Cardiac muscle cell (in vitro differentiated cells and primary cell): ENCODE results near the gene IFT122. TPM values are rescaled to one million over a fixed set of nuclear protein-coding genes. Genes with fewer than 3 reads are reported as not detected.
A peak's percentile ranks its signal among the peaks of the same experiment; 100 is the strongest.
"Not testable (repeated sequence)": the region's sequence is repeated elsewhere in the genome, so short reads cannot be mapped to it uniquely, and the experiment has no call there.

Experiments
- DNase-seq, 2 donors: peaks; one replicate each; pipeline versions ENCODE4 v3.0.0 to v3.0.0-alpha.2; 2010 to 2017; ENCODE audit warnings: low read depth in 1 of 2, low spot score in 1 of 2
- H3K27ac ChIP-seq: fragments of 200-600 bp; sonication (generic); 2 replicates; pipeline ENCODE4 v1.5.1; 2016
- H3K27me3 ChIP-seq: fragments of 200-600 bp; sonication (generic); 2 replicates; pipeline ENCODE4 v1.6.0; 2016; ENCODE audit warnings: control low read depth
- H3K36me3 ChIP-seq: fragments of 200-600 bp; sonication (generic); 2 replicates; pipeline ENCODE4 v1.5.1; 2016; ENCODE audit warnings: control low read depth
- H3K4me1 ChIP-seq: fragments of 200-600 bp; sonication (generic); 2 replicates; pipeline ENCODE4 v1.8.1; 2017; ENCODE audit warnings: low read depth, mild to moderate bottlenecking, mixed run types
- H3K4me3 ChIP-seq: fragments of 200-600 bp; sonication (generic); 2 replicates; pipeline ENCODE4 v1.5.1; 2016; ENCODE audit warnings: mild to moderate bottlenecking
- H3K9me3 ChIP-seq: fragments of 200-600 bp; sonication (generic); 2 replicates; pipeline ENCODE4 v1.5.1; 2017; ENCODE audit warnings: low read depth, mild to moderate bottlenecking, control low read depth
- CTCF ChIP-seq: IDR thresholded peaks from 2 replicates; pipeline ENCODE4 v1.5.1; 2012; ENCODE audit warnings: low read depth, mild to moderate bottlenecking, low read length
- polyA plus RNA-seq: library from polyadenylated mRNA; unstranded; fragments of >200 nt; fragmentation: Nextera tagmentation; extraction: Ambion mirVana; gene quantifications from 2 replicates; pipeline ENCODE4 v1.2.1, GENCODE V29; 2016
- total RNA-seq: library from RNA; depleted of rRNA; stranded (reverse); fragments of >200 nt; gene quantifications from 2 replicates; pipeline ENCODE4 v1.2.3, GENCODE V29; 2016

Gene IFT122
- total and polyA plus RNA-seq, 2 experiments from 2014 or later = 21.9 to 31.5 TPM

- DNase-seq = peak; percentile 72 to 99
- TF ChIP-seq CTCF = no peak
- Histone ChIP-seq H3K27me3 (no peaks in the 10 kb centered on the region), H3K9me3 (no peaks in the 10 kb centered on the region), H3K36me3 (no peaks in the 10 kb centered on the region), H3K4me3 (no peak overlapping the region), H3K27ac (peak overlapping the region; percentile 85), H3K4me1 (peaks cover 27% of the 10 kb centered on the region)
Measured at GRCh38 chr3:129485721-129486663, 46.0 kb downstream of the IFT122 start.

DNA sequence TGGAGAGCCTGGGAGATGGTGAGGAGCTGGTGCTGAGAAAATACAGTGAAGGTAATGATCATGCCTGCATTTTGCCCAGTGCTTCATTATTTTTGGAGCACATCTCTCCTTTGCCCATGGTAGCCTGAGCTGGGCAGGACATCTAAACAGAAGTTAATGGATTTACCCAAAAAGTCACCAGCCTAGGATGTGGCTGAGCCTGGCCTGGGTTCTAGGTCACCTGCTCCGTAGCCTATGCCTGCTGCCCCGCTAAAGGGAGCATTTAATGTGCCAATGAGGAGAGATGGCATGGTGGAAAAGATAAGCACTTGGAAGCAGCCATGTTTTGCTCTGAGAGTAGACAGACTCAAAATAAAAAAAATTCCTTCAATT, 46.6 kb downstream of the IFT122 start:
- no peaks in the 10 kb centered on the region for H3K36me3 ChIP-seq
- peaks cover 25% of the 10 kb centered on the region for H3K4me1 ChIP-seq
- peak overlapping the region; percentile 85 for H3K27ac ChIP-seq
- TF ChIP-seq CTCF = no peak
- H3K9me3 ChIP-seq = no peaks in the 10 kb centered on the region
- no peak for DNase-seq
- H3K27me3 ChIP-seq = no peaks in the 10 kb centered on the region
- no peak overlapping the region for H3K4me3 ChIP-seq

GRCh38 chr3:129487183-129487867, 47.3 kb downstream of the IFT122 start:
- no peak for DNase-seq
- H3K27me3 ChIP-seq = no peaks in the 10 kb centered on the region
- H3K27ac ChIP-seq = peak overlapping the region; percentile 85
- no peak for TF ChIP-seq CTCF
- no peak overlapping the region for H3K4me3 ChIP-seq
- H3K9me3 ChIP-seq = no peaks in the 10 kb centered on the region
- peaks cover 25% of the 10 kb centered on the region for H3K4me1 ChIP-seq
- H3K36me3 ChIP-seq = no peaks in the 10 kb centered on the region

- not testable (repeated sequence) for H3K4me3 ChIP-seq, H3K27me3 ChIP-seq, DNase-seq, H3K9me3 ChIP-seq, H3K27ac ChIP-seq, H3K36me3 ChIP-seq
- peaks cover 25% of the 10 kb centered on the region for H3K4me1 ChIP-seq
Measured at GRCh38 chr3:129487868-129488335, 47.9 kb downstream of the IFT122 start.

- H3K4me1 ChIP-seq = peaks cover 25% of the 10 kb centered on the region
- not testable (repeated sequence) for DNase-seq, H3K36me3 ChIP-seq, H3K27me3 ChIP-seq, H3K27ac ChIP-seq, H3K4me3 ChIP-seq, H3K9me3 ChIP-seq
Measured at GRCh38 chr3:129489258-129489657, 49.2 kb downstream of the IFT122 start.

- peak; percentile 91 for TF ChIP-seq CTCF
- H3K36me3 ChIP-seq = no peaks in the 10 kb centered on the region
- no peak overlapping the region for H3K4me3 ChIP-seq
- peaks cover 21% of the 10 kb centered on the region for H3K4me1 ChIP-seq
- peak; percentile 86 to 93 for DNase-seq
- H3K27ac ChIP-seq = no peak overlapping the region
- H3K9me3 ChIP-seq = no peaks in the 10 kb centered on the region
- no peaks in the 10 kb centered on the region for H3K27me3 ChIP-seq
Measured at GRCh38 chr3:129490273-129490675, 50.2 kb downstream of the IFT122 start.

GRCh38 chr3:129491077-129491476, 51.1 kb downstream of the IFT122 start:
- H3K27me3 ChIP-seq, H3K9me3 ChIP-seq, H3K36me3 ChIP-seq, H3K27ac ChIP-seq, H3K4me3 ChIP-seq, DNase-seq: not testable (repeated sequence)
- peaks cover 16% of the 10 kb centered on the region for H3K4me1 ChIP-seq
